Measurements from ENCODE around the gene SLC26A5. TPM values are rescaled to one million over a fixed set of nuclear protein-coding genes. Genes with fewer than 3 reads are reported as not detected.

Gene SLC26A5
- polyA plus RNA-seq, 6 donors from 2014 or later: not detected

- no peak overlapping the region for H3K4me3 Mint-ChIP-seq
- H3K4me1 Mint-ChIP-seq: no peaks in the 10 kb centered on the region
- peaks cover 15 to 21% (median 15%) of the 10 kb centered on the region in 3 donors for H3K27me3 Mint-ChIP-seq
- H3K27ac Mint-ChIP-seq: no peak overlapping the region
- peaks cover 0 to 2% (median 0%) of the 10 kb centered on the region in 7 donors for H3K9me3 Mint-ChIP-seq
- ATAC-seq (ENCODE audit: low read depth in 2 of 2) (no peak), DNase-seq (no peak)
- no peaks in the 10 kb centered on the region for H3K36me3 Mint-ChIP-seq
Observed at GRCh38 chr7:103391976-103392375, 54.0 kb downstream of the SLC26A5 start.

DNA sequence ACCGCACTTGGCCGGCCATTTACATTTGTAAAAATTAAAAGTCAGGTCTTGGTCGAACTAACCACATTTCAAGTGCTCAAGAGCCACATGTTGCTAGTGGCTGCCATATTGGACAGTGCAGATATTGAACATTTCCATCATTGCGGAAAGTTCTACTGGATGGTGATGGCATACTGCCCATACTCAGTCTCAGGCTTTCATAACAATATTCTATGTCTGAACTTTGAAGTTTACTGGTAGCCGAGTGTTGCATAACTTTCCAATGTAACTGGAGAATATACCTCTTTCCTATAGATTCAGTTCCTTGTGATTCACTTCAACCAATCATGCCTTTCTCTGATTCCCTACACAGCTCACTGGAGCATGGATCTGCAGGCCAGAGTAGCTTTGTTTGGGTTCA lies 54.9 kb downstream of the SLC26A5 start:
- ATAC-seq (ENCODE audit: low read depth in 2 of 2): no peak
- Mint-ChIP-seq H3K27ac (no peak overlapping the region), H3K27me3 (peaks cover 15 to 16% (median 15%) of the 10 kb centered on the region in 3 donors), H3K4me1 (no peaks in the 10 kb centered on the region), H3K4me3 (no peak overlapping the region), H3K36me3 (no peaks in the 10 kb centered on the region), H3K9me3 (peaks cover 0 to 2% (median 0%) of the 10 kb centered on the region in 7 donors)
- DNase-seq: no peak

DNA sequence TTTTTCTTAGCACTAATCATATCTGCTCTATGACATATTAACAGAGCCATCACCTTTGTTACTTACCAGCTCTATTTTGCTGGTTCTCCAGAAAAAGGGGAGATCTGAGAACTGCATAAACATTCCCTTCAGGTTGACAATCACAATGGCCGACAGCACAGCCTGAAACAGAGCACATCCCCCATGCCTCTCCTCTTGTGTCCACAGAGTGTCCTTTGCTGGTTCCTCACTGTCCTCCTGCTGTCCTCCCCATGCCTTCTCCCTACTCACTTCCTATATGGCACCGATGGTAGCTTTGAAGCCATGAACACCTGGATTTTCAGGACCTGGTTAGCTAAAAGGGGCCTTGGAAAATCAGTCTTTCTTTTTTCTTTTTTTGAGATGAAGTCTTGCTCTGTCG lies 56.7 kb downstream of the SLC26A5 start:
- Mint-ChIP-seq H3K27me3 (peaks cover 15% of the 10 kb centered on the region in 3 donors), H3K36me3 (no peaks in the 10 kb centered on the region), H3K4me3 (no peak overlapping the region), H3K4me1 (no peaks in the 10 kb centered on the region), H3K27ac (no peak overlapping the region), H3K9me3 (peaks cover 0 to 2% (median 0%) of the 10 kb centered on the region in 7 donors)
- DNase-seq: no peak
- ATAC-seq (ENCODE audit: low read depth in 2 of 2): no peak

DNA sequence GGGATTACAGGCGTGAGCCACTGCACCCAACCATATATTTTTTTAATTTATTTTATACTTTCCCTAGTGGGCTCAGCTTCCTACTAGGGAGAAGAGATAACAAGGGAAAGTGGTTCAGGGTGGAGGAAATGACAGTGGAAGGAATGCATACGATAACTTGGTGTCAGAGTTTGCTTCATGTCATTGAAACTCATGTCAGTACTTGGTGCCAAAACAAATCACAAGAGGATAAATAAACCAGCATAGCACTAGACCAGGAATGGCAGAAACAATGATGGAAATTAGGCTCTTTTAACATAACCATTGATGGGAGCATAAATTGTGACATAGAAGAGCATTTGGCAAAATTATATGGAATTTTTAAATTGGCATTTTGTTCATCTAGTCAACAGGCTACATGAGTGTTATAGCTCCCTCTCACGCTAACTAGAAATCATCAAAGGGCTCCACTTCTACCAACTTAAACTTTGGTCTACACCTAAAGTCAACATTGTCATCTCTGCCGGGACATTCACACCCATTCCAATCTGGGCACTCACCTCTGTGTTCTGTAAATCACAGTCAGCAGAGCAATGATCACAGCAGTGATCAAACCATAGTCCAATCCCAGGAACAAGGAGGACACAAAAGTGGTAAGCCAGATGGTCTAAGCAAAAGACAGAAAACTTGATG lies 57.4 kb downstream of the SLC26A5 start:
- ATAC-seq (ENCODE audit: low read depth in 2 of 2) (no peak), DNase-seq (no peak)
- Mint-ChIP-seq H3K27me3 (peaks cover 15% of the 10 kb centered on the region in 3 donors), H3K4me1 (no peaks in the 10 kb centered on the region), H3K36me3 (no peaks in the 10 kb centered on the region), H3K9me3 (peaks cover 0 to 2% (median 0%) of the 10 kb centered on the region in 7 donors), H3K4me3 (no peak overlapping the region), H3K27ac (peak overlapping the region in 1 of 6 donors; percentile 23)

GRCh38 chr7:103387242-103387641 lies 58.8 kb downstream of the SLC26A5 start:
- DNase-seq (no peak), ATAC-seq (ENCODE audit: low read depth in 2 of 2) (no peak)
- peaks cover 10 to 15% (median 15%) of the 10 kb centered on the region in 3 donors for H3K27me3 Mint-ChIP-seq
- H3K4me1 Mint-ChIP-seq: no peaks in the 10 kb centered on the region
- peaks cover 0 to 2% (median 0%) of the 10 kb centered on the region in 7 donors for H3K9me3 Mint-ChIP-seq
- H3K36me3 Mint-ChIP-seq: no peaks in the 10 kb centered on the region
- H3K27ac Mint-ChIP-seq: no peak overlapping the region
- no peak overlapping the region for H3K4me3 Mint-ChIP-seq

DNA sequence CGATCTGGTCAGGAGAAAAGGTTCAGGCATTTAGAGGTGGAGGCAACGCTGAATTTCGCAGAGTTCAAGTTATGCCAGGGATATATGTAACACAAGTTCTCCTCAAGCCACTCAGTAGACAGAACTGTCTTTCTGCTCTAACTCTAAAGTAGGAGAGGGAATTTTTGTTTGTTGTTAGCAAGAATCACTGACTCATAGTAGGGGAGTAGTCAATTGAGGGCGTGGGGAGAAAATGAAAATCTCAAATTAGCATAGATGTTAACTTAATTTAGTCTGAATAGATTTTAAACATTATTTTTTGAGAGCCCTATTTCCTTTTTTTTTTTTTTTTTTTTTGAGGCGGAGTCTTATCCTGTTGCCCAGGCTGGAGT lies 64.0 kb downstream of the SLC26A5 start:
- Mint-ChIP-seq H3K27me3 (peaks cover 0 to 7% (median 4%) of the 10 kb centered on the region in 3 donors), H3K4me3 (no peak overlapping the region), H3K4me1 (peaks cover 0 to 1% (median 0%) of the 10 kb centered on the region in 3 donors), H3K9me3 (no peaks in the 10 kb centered on the region), H3K27ac (no peak overlapping the region), H3K36me3 (no peaks in the 10 kb centered on the region)
- ATAC-seq (ENCODE audit: low read depth in 2 of 2) (no peak), DNase-seq (no peak)

- DNase-seq (no peak), ATAC-seq (ENCODE audit: low read depth in 2 of 2) (no peak)
- H3K4me1 Mint-ChIP-seq: peaks cover 0 to 1% (median 0%) of the 10 kb centered on the region in 3 donors
- H3K4me3 Mint-ChIP-seq: no peak overlapping the region
- no peaks in the 10 kb centered on the region for H3K36me3 Mint-ChIP-seq
- H3K27ac Mint-ChIP-seq: no peak overlapping the region
- no peaks in the 10 kb centered on the region for H3K9me3 Mint-ChIP-seq
- H3K27me3 Mint-ChIP-seq: peaks cover 0 to 7% (median 4%) of the 10 kb centered on the region in 3 donors
Observed at GRCh38 chr7:103381280-103382031, 64.6 kb downstream of the SLC26A5 start.

DNA sequence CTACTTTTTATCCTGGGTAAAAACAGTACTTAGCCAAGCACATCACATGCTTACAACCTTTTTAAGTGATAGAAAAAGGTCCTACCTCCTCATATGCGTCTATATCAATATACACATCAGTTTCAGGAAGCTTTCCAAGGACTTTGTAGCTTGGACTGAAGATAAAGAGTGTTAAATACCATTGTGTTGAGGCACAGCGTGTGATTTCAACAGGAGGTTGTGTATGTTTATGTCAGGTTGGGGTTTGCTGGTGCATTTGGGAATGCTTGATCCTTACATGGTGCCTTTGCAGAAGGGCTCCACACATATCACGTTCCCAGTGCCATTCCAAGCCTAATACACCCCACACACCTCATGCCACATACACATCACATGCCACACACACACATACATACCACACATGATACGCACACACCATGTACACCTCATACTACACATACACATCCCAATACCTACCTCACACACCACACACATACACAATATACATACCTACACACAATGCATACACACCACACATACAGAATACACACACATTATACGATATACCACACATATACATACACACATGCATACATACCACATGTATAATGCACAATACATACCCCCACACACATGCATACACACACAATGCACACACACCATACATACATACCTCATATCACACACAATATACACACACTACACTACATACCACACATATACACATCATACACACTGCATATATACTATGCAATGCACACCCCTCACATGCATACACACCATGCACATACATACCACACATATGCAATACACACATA lies 65.4 kb downstream of the SLC26A5 start:
- H3K27me3 Mint-ChIP-seq: peaks cover 0 to 7% (median 4%) of the 10 kb centered on the region in 3 donors
- DNase-seq (no peak), ATAC-seq (ENCODE audit: low read depth in 2 of 2) (no peak)
- H3K4me1 Mint-ChIP-seq: peaks cover 0 to 1% (median 0%) of the 10 kb centered on the region in 3 donors
- no peaks in the 10 kb centered on the region for H3K36me3 Mint-ChIP-seq
- H3K9me3 Mint-ChIP-seq: no peaks in the 10 kb centered on the region
- no peak overlapping the region for H3K4me3 Mint-ChIP-seq
- H3K27ac Mint-ChIP-seq: no peak overlapping the region

DNA sequence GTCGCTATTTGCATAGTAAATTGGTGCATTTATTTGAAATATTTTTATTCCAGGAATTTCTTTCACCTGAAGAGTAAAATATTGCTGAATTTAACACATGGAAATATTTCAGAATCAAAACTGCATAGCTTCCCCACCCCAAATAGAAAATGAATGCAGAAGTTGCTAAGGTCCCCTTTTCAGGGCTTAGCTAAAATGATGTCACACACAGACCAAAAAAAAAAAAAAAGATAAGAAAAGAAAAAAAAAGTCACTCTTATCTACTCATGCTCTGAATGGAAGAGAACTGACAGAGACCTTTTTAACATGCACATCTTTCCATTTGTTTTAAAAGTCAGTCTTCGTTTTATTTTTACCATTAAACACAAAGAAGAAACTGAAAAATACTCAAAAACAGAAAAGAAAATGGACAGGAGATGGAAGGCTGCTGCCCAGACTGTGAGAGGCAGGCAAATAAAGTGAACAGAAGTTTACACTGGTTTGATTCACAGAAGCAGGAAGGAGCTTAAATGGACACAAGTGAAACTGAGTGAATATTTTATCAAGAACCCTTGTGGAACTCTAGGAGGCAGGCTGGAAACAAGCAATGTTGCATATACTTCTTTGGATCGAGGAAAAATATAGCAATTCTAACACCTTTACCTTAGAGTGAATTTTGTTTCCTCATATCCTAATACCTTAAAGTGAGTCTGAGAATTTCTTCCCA lies 66.6 kb downstream of the SLC26A5 start:
- Mint-ChIP-seq H3K27me3 (peaks cover 0 to 7% (median 4%) of the 10 kb centered on the region in 3 donors), H3K27ac (no peak overlapping the region), H3K4me3 (no peak overlapping the region), H3K9me3 (no peaks in the 10 kb centered on the region), H3K4me1 (peaks cover 0 to 1% (median 0%) of the 10 kb centered on the region in 3 donors), H3K36me3 (no peaks in the 10 kb centered on the region)
- peak in 1 of 2 donors; percentile 25 for ATAC-seq (ENCODE audit: low read depth in 2 of 2)
- no peak for DNase-seq

- Mint-ChIP-seq H3K9me3 (no peaks in the 10 kb centered on the region), H3K27me3 (peaks cover 0 to 7% (median 4%) of the 10 kb centered on the region in 3 donors), H3K4me1 (no peaks in the 10 kb centered on the region), H3K36me3 (no peaks in the 10 kb centered on the region), H3K27ac (no peak overlapping the region), H3K4me3 (no peak overlapping the region)
- ATAC-seq (ENCODE audit: low read depth in 2 of 2): no peak
- no peak for DNase-seq
Observed at GRCh38 chr7:103373866-103374643, 72.0 kb downstream of the SLC26A5 start.

DNA sequence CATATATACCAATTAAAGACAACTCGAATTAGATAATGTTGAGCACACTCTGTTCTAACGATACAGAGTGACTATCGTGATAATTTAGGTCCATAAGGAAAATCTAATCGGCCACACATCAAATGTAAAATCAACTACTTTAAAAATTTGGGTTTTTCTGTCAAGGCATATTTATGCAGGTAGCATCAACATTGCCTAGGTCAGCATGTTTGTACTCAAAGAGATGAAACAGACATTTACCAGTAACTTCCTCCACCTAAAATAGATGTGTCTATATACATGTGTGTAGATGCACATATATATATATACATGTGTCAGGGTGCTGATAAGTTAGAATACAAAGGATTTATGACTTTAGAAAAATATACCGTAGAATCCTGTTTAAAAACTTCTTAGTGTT lies 76.6 kb downstream of the SLC26A5 start:
- H3K27ac Mint-ChIP-seq: no peak overlapping the region
- no peak for DNase-seq
- H3K27me3 Mint-ChIP-seq: no peaks in the 10 kb centered on the region
- no peaks in the 10 kb centered on the region for H3K4me1 Mint-ChIP-seq
- no peak for ATAC-seq (ENCODE audit: low read depth in 2 of 2)
- H3K4me3 Mint-ChIP-seq: no peak overlapping the region
- H3K36me3 Mint-ChIP-seq: peaks cover 8 to 24% of the 10 kb centered on the region in 2 donors
- no peaks in the 10 kb centered on the region for H3K9me3 Mint-ChIP-seq

DNA sequence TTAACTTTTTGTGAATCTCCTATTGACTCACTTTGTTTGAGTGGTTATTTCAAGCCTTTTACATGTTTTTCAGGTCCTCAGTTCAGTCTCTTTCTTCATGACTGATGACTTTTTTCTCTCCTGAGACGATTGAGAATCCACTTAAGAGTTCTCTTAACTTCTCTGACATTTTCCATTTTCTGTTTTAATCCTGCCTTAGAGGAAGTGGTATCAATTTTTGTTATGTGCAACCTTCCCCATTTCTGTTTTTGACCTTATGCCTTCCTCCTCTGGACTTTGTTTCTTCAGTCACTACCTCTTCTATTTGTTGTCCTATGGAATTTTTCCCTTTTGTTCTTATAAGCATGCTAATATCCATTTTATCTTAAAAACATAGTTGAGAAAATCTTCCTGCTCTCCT lies 96.2 kb downstream of the SLC26A5 start:
- DNase-seq (no peak), ATAC-seq (ENCODE audit: low read depth in 2 of 2) (no peak)
- Mint-ChIP-seq H3K4me1 (peaks cover 41 to 71% (median 46%) of the 10 kb centered on the region in 3 donors), H3K36me3 (no peaks in the 10 kb centered on the region), H3K4me3 (peak overlapping the region in 5 of 8 donors; percentile 50 to 97 (median 75)), H3K27ac (peak overlapping the region in 2 of 6 donors; percentile 0 to 42), H3K9me3 (no peaks in the 10 kb centered on the region), H3K27me3 (no peaks in the 10 kb centered on the region)
